HFFc6 (cell line): ENCODE measurements around the gene SUPT4H1. TPM values are rescaled to one million over a fixed set of nuclear protein-coding genes. Genes with fewer than 3 reads are reported as not detected.

ENCODE experiments used
- DNase-seq: peaks from one replicate; pipeline ENCODE4 v3.0.0-alpha.2; 2018
- H3K27ac Mint-ChIP-seq: 2 replicates; pipeline ENCODE4 v1.8.0; 2020; ENCODE audit warnings: mild to moderate bottlenecking, mixed read lengths
- H3K27me3 Mint-ChIP-seq: 2 replicates; pipeline ENCODE4 v1.8.0; 2021; ENCODE audit warnings: mild to moderate bottlenecking, moderate library complexity, mixed read lengths; ENCODE audit not compliant: insufficient read depth
- H3K36me3 Mint-ChIP-seq: 2 replicates; pipeline ENCODE4 v1.8.0; 2021; ENCODE audit warnings: low read depth, mixed read lengths
- H3K4me1 Mint-ChIP-seq: 2 replicates; pipeline ENCODE4 v1.8.0; 2020; ENCODE audit warnings: low read depth, mixed read lengths
- H3K4me3 Mint-ChIP-seq: 2 replicates; pipeline ENCODE4 v1.8.0; 2020; ENCODE audit warnings: mild to moderate bottlenecking, moderate library complexity, mixed read lengths
- H3K9me3 Mint-ChIP-seq: 2 replicates; pipeline ENCODE4 v1.8.0; 2020; ENCODE audit warnings: mild to moderate bottlenecking, mixed read lengths
- CTCF ChIP-seq: fragments of 200-600 bp; sonication (generic); IDR thresholded peaks from 2 replicates; pipeline ENCODE4 v1.5.0; 2021; ENCODE audit warnings: antibody characterized with exemption, mild to moderate bottlenecking
- total RNA-seq, 6 experiments: library from RNA; stranded (reverse); fragmentation: NEBNext Ultra II Directional; extraction: Animal tissue kit (Norgen Biotek cat#: 25700); gene quantifications; 2 replicates in 1 of 6; 3 replicates in 5 of 6; pipeline ENCODE4 v1.2.3, GENCODE V29; 2021

Gene SUPT4H1
- total RNA-seq, 6 experiments from 2014 or later, result 95.6 to 110 (median 105) TPM

DNA sequence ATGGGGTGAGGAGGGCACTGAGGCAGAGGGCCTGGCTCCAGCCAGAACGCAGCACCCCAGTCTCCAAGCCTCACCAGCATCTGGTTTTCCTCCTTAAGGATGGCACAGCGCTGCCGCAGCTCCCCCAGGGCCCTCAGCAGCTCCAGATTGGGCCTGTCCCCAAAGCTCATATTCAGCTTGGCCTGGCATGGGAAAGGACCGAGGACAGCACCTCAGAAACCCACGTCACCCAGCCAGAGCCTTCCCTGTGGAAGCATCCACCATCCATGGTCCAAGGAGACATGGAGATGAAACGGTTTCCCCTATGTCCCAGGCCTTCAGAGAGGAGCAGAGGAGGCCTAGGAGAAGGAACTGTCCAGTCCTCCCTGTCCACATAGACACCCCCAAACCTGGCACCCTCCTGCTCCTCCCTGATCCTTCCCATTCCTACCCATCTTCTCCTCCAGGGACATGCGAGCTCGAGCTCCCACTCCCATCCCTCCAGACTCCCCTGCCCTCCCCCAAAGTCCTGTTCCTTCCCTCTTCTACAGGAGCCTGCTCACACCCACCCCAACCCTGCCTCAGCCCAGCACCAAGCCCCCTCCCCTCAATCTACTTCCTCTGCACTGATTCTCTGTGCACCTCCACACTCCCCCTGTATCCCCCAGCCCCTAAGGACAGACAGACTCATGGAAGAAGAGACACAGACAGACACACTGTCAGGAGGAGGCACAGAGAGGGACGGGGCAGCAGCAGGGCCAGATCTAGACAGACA, 25.2 kb downstream of the SUPT4H1 start:
- H3K4me1 Mint-ChIP-seq, result 0 out of 2 replicates have a peak, but pooled peaks cover 7% of the 10 kb centered on the region
- no peak for DNase-seq
- no peaks in the 10 kb centered on the region for H3K36me3 Mint-ChIP-seq
- no peak overlapping the region for H3K27ac Mint-ChIP-seq
- no peak for TF ChIP-seq CTCF
- peaks cover 16% of the 10 kb centered on the region for H3K27me3 Mint-ChIP-seq
- H3K4me3 Mint-ChIP-seq, result no peak overlapping the region
- H3K9me3 Mint-ChIP-seq, result no peaks in the 10 kb centered on the region

GRCh38 chr17:58325976-58326468, 26.0 kb downstream of the SUPT4H1 start:
- Mint-ChIP-seq H3K4me1 (0 out of 2 replicates have a peak, but pooled peaks cover 1% of the 10 kb centered on the region), H3K9me3 (no peaks in the 10 kb centered on the region), H3K27me3 (peaks cover 18% of the 10 kb centered on the region), H3K27ac (no peak overlapping the region), H3K4me3 (no peak overlapping the region), H3K36me3 (no peaks in the 10 kb centered on the region)
- no peak for TF ChIP-seq CTCF
- DNase-seq, result no peak

DNA sequence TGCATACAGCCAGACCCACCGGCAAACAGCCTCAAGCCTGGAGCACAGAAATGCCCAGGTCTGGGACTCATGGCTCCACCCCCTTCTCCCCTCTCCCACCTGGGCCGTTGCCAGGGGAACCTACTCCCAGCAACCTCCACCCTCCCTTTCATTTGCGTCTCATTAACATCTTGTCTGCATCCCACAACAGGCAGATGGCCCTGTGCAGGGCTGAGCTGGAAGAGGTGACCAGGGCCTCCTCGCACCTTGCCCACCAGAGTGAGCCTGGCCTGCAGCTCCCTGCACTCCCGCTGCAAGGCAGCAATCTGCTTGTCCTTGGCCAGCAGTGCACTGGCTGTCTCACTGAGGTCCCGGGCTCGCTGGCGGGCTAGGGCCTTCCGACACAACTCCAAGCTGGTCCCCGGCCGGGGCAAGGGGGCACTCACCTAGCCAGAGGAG, 26.7 kb downstream of the SUPT4H1 start:
- Mint-ChIP-seq H3K4me3 (peak overlapping the region; percentile 38; the same call in 1 of the 2 replicates), H3K9me3 (no peaks in the 10 kb centered on the region), H3K27ac (no peak overlapping the region), H3K36me3 (no peaks in the 10 kb centered on the region), H3K4me1 (no peaks in the 10 kb centered on the region), H3K27me3 (peaks cover 19% of the 10 kb centered on the region)
- no peak for DNase-seq
- no peak for TF ChIP-seq CTCF

GRCh38 chr17:58324409-58325288, 27.4 kb downstream of the SUPT4H1 start:
- DNase-seq, result no peak
- Mint-ChIP-seq H3K27me3 (peaks cover 23% of the 10 kb centered on the region), H3K4me3 (peak overlapping the region; percentile 38; the same call in 1 of the 2 replicates), H3K9me3 (no peaks in the 10 kb centered on the region), H3K36me3 (no peaks in the 10 kb centered on the region), H3K27ac (no peak overlapping the region), H3K4me1 (no peaks in the 10 kb centered on the region)
- TF ChIP-seq CTCF, result no peak

- no peak for DNase-seq
- H3K4me1 Mint-ChIP-seq, result no peaks in the 10 kb centered on the region
- peak overlapping the region; percentile 65 for H3K4me3 Mint-ChIP-seq
- no peaks in the 10 kb centered on the region for H3K9me3 Mint-ChIP-seq
- H3K27ac Mint-ChIP-seq, result no peak overlapping the region
- peaks cover 24% of the 10 kb centered on the region for H3K27me3 Mint-ChIP-seq
- no peaks in the 10 kb centered on the region for H3K36me3 Mint-ChIP-seq
- no peak for TF ChIP-seq CTCF
Observed at GRCh38 chr17:58324056-58324408, 28.0 kb downstream of the SUPT4H1 start.
